IMR-90 (cell line): ENCODE results near the gene FRYL. TPM values are rescaled to one million over a fixed set of nuclear protein-coding genes. Genes with fewer than 3 reads are reported as not detected.
"Not testable (repeated sequence)": the region's sequence is repeated elsewhere in the genome, so short reads cannot be mapped to it uniquely, and the experiment has no call there.

ENCODE experiments used
- ATAC-seq: fragments of 200-7000 bp; cut with Tn5 transposase; 2 replicates; pipeline ENCODE4 v1.9.1; 2020; ENCODE audit warnings: low read depth, mild to moderate bottlenecking, moderate library complexity
- BruUV-seq: library from RNA; stranded (reverse); fragments of 400-500 nt; replicated peaks from 2 replicates; lab custom pipeline; 2021; lab: Mats Ljungman, UMichigan
- CTCF ChIA-PET: fragments of 300-600 bp; formaldehyde crosslinking; extraction: SDS; loops from one replicate; lab custom pipeline; 2021; ENCODE audit warnings: antibody characterized with exemption; lab: Yijun Ruan, JAX
- POLR2A ChIA-PET: fragments of 300-600 bp; sonication (Branson Sonifier 250); formaldehyde crosslinking; loops from one replicate; lab custom pipeline; 2022; ENCODE audit warnings: antibody characterized with exemption; ENCODE audit not compliant: unreplicated experiment; lab: Charles Lee
- DNase-seq: peaks from one replicate; pipeline ENCODE4 v3.0.0; 2013
- H2AFZ ChIP-seq: replicated peaks from 2 replicates; pipeline ENCODE3; 2013; ENCODE audit warnings: low read length, mild to moderate bottlenecking; ENCODE audit not compliant: poor library complexity
- H2AK5ac ChIP-seq: 2 replicates; pipeline ENCODE4 v1.6.1; 2013; ENCODE audit warnings: low read depth, low read length, inconsistent platforms
- H2AK9ac ChIP-seq: replicated peaks from 2 replicates; pipeline ENCODE3; 2013; ENCODE audit warnings: mild to moderate bottlenecking, low read depth, low read length, moderate library complexity; ENCODE audit not compliant: poor library complexity
- H2BK120ac ChIP-seq: 2 replicates; pipeline ENCODE4 v1.6.1; 2013; ENCODE audit warnings: low read depth, low read length, inconsistent platforms
- H2BK15ac ChIP-seq: 3 replicates; pipeline ENCODE4 v1.6.1; 2013; ENCODE audit warnings: low read depth, low read length, inconsistent platforms
- H2BK20ac ChIP-seq: 2 replicates; pipeline ENCODE4 v1.6.1; 2013; ENCODE audit warnings: low read depth, mild to moderate bottlenecking, inconsistent platforms, low read length, moderate library complexity
- H2BK5ac ChIP-seq: 2 replicates; pipeline ENCODE4 v1.6.1; 2013; ENCODE audit warnings: mild to moderate bottlenecking, low read depth, low read length, inconsistent platforms; ENCODE audit not compliant: poor library complexity, severe bottlenecking
- H3K14ac ChIP-seq: replicated peaks from 2 replicates; pipeline ENCODE4 v1.6.1; 2013; ENCODE audit warnings: low read depth, low read length, inconsistent platforms
- H3K18ac ChIP-seq: 2 replicates; pipeline ENCODE4 v1.6.1; 2013; ENCODE audit warnings: low read depth, low read length, control low read depth
- H3K23ac ChIP-seq: 2 replicates; pipeline ENCODE4 v1.6.1; 2013; ENCODE audit warnings: low read depth, low read length, inconsistent platforms
- H3K27ac ChIP-seq: 2 replicates; pipeline ENCODE4 v1.5.1; 2013; ENCODE audit warnings: mild to moderate bottlenecking, control low read depth, low read length; ENCODE audit not compliant: insufficient read depth
- H3K27me3 ChIP-seq: 2 replicates; pipeline ENCODE4 v1.6.1; 2013; ENCODE audit warnings: low read length; ENCODE audit not compliant: control insufficient read depth, insufficient read depth
- H3K36me3 ChIP-seq: 2 replicates; pipeline ENCODE4 v1.6.1; 2013; ENCODE audit warnings: low read length, mixed read lengths; ENCODE audit not compliant: control insufficient read depth, insufficient read depth
- H3K4ac ChIP-seq: 2 replicates; pipeline ENCODE4 v1.6.1; 2013; ENCODE audit warnings: low read depth, low read length, inconsistent platforms
- H3K4me1 ChIP-seq: 2 replicates; pipeline ENCODE4 v1.6.1; 2013; ENCODE audit warnings: low read length, mixed read lengths; ENCODE audit not compliant: control insufficient read depth, insufficient read depth
- H3K4me2 ChIP-seq: 2 replicates; pipeline ENCODE4 v1.6.1; 2013; ENCODE audit warnings: low read depth, mild to moderate bottlenecking, control low read depth, low read length, moderate library complexity
- H3K4me3 ChIP-seq: 2 replicates; pipeline ENCODE4 v1.5.1; 2013; ENCODE audit warnings: low read depth, mild to moderate bottlenecking, control low read depth, low read length, moderate library complexity; ENCODE audit not compliant: insufficient read depth
- H3K56ac ChIP-seq: 2 replicates; pipeline ENCODE4 v1.6.1; 2013; ENCODE audit warnings: low read length, inconsistent platforms; ENCODE audit not compliant: insufficient read depth; ENCODE audit errors: extremely low read depth
- H3K79me1 ChIP-seq, 2 experiments: 2 replicates each; pipeline ENCODE4 v1.6.1; 2013; ENCODE audit warnings: low read length in 2 of 2, inconsistent platforms in 1 of 2, low read depth in 1 of 2
- H3K9ac ChIP-seq: 2 replicates; pipeline ENCODE4 v1.6.1; 2013; ENCODE audit warnings: low read depth, low read length, control low read depth
- H3K9me1 ChIP-seq: 2 replicates; pipeline ENCODE4 v1.6.1; 2013; ENCODE audit warnings: low read length, inconsistent platforms; ENCODE audit not compliant: insufficient read depth
- H3K9me3 ChIP-seq: 2 replicates; pipeline ENCODE4 v1.6.1; 2013; ENCODE audit warnings: low read length; ENCODE audit not compliant: control insufficient read depth, insufficient read depth
- H4K20me1 ChIP-seq: 2 replicates; pipeline ENCODE4 v1.6.1; 2013; ENCODE audit warnings: low read length, inconsistent platforms; ENCODE audit not compliant: insufficient read depth
- H4K5ac ChIP-seq: 2 replicates; pipeline ENCODE4 v1.6.1; 2013; ENCODE audit warnings: mild to moderate bottlenecking, low read depth, low read length, control low read depth
- H4K8ac ChIP-seq, 2 experiments: 2 replicates each; pipeline ENCODE4 v1.6.1; 2013; ENCODE audit warnings: low read depth in 2 of 2, low read length in 2 of 2, control low read depth in 1 of 2, inconsistent platforms in 1 of 2
- H4K91ac ChIP-seq: 2 replicates; pipeline ENCODE4 v1.6.1; 2013; ENCODE audit warnings: low read depth, low read length, inconsistent platforms; ENCODE audit not compliant: insufficient read depth
- whole genome bisulfite sequencing, 2 experiments: methylation state at CpG; one replicate each; pipeline versions ENCODE4 v1.1.5 to v1.1.7; 2013; ENCODE audit warnings: missing lambda C conversion rate in 2 of 2; ENCODE audit not compliant: insufficient read length in 1 of 2; ENCODE audit errors: extremely low coverage in 2 of 2; 5-methylcytosine and 5-hydroxymethylcytosine counted together
- dilution Hi-C: fragments of 300-500 bp; cut with HindIII; formaldehyde crosslinking; loops from one replicate; pipeline ENCODE4 v1.14.3; 2018; ENCODE audit warnings: low sequenced_read_pairs; ENCODE audit not compliant: unreplicated experiment
- in situ Hi-C: fragments of 300-500 bp; cut with MboI; formaldehyde crosslinking; loops from 3 replicates; pipeline ENCODE4 v1.14.3; 2019; ENCODE audit warnings: low sequenced_read_pairs, inconsistent platforms, mixed read lengths
- intact Hi-C: fragments of 100-400 bp; cut with micrococcal nuclease; formaldehyde crosslinking; loops from 2 replicates; pipeline ENCODE4 v1.10.0; 2022
- polyA plus RNA-seq, 3 experiments: library from polyadenylated mRNA; depleted of rRNA; stranded (reverse); fragments of >200 nt; gene quantifications; 2 replicates each; pipeline ENCODE4 v1.2.3, GENCODE V29; 2012; ENCODE audit warnings: low replicate concordance in 1 of 3
- total RNA-seq: library from RNA; depleted of rRNA; stranded (reverse); fragments of >200 nt; gene quantifications from 2 replicates; pipeline ENCODE4 v1.2.3, GENCODE V29; 2012

The FRYL gene
- total and polyA plus RNA-seq, 2 of the 4 experiments (the other 2 are of a cell fraction): 9.9 to 77.4 TPM

DNA sequence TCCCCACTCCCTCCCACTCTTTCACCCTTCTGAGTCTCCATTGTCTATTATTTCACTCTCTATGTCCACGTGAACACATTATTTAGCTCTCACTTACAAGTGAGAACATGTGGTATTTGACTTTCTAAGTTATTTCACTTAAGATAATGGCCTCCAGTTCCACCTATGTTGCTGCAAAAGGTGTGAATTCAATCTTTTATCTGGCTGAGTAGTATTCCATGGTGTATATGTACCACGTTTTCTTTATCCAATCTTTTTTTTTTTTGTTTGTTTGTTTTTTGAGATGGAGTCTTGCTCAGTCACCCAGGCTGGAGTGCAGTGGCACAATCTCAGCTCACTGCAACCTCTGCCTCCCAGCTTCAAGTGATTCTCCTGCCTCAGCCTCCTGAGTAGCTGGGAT, 20.1 kb upstream of the FRYL start:
- H2AFZ ChIP-seq, in situ Hi-C loops, H3K4me2 ChIP-seq, H2BK120ac ChIP-seq, H3K9me3 ChIP-seq, CTCF ChIA-PET, H2BK5ac ChIP-seq, H2AK9ac ChIP-seq, H3K14ac ChIP-seq, H2BK20ac ChIP-seq, H3K4me3 ChIP-seq, H3K56ac ChIP-seq, ATAC-seq, H4K91ac ChIP-seq, intact Hi-C loops, H3K9me1 ChIP-seq, dilution Hi-C loops, H2AK5ac ChIP-seq, H3K4ac ChIP-seq, H3K79me1 ChIP-seq, POLR2A ChIA-PET, H3K36me3 ChIP-seq, H4K5ac ChIP-seq, BruUV-seq, H3K27ac ChIP-seq, H2BK15ac ChIP-seq, H3K18ac ChIP-seq, H3K27me3 ChIP-seq, DNase-seq, H3K9ac ChIP-seq, H3K23ac ChIP-seq, H3K4me1 ChIP-seq, H4K20me1 ChIP-seq, H4K8ac ChIP-seq: not testable (repeated sequence)
- no CpG with 5 or more reads among the region's 2 CpGs for WGBS, 2 experiments
